ENCODE measurements around the gene HTRA3. TPM values are rescaled to one million over a fixed set of nuclear protein-coding genes. Genes with fewer than 3 reads are reported as not detected.

Gene HTRA3
- total and polyA plus RNA-seq, 2 of the 8 experiments (the other 6 are each of a cell fraction or from before 2014, with no cell fraction given), result 3.2 to 5.8 TPM

DNA sequence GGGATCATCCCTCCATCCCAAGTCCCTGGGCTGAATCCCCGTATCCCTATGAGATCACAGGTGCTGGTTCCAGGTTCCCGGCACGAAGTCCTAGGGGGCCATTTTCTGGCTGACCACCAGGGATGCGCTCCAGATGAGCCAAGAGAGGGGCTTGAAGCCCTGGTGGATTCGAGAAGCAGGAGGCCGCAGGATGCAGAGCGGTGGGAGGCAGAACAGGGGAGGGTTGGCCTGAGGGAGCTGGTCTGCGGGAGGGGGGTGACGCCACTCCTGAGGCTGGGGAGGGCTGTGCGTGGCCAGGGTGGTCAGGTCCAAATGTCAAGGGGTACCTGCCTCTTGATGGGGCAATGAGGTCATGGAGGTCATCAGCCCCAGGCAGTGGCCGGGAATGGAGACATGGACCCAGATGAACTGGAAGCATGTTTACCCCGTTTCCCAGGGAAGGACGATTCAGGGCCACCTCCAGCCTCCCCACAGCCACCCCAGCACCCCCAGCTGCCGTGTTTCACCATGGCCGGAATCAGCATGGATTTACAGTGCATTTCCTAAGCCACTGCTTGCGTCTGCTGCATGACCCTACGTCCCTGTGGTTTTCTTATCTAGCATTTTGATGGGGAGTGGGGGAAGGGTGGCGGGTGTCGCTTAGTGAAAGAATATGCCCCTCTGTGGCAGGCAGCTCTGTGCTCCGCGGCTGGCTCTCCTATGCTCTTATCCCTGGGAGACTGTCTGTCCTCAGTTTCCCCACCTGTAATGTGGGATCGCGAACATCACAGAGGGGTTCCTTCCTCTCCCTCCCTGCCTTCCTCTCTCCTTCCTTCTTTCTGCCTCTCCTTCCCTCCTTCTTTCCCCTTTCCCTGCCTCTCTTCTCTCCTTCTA lies 17.0 kb upstream of the HTRA3 start:
- WGBS, 2 experiments (ENCODE audit: extremely low coverage in 1 of 2, insufficient coverage in 1 of 2, insufficient read length in 1 of 2, insufficient replicate concordance in 2 of 2, low coverage in 1 of 2, low lambda C conversion rate in 2 of 2, missing lambda C conversion rate in 1 of 2), result 83% methylated on average over 22 of the region's 23 CpGs; no CpG with 5 or more reads in 1 of the 2 experiments

More for the DNA sequence above, 17.0 kb upstream of the HTRA3 start:
- POLR2A ChIA-PET (ENCODE audit: partially characterized antibody), result interaction anchor here (0.6 kb wide), 2 partner anchors 70 to 1656 kb away, joined by 3 to 4 read pairs; no protein-coding TSS in a partner anchor
- TF ChIP-seq MAFK (IDR thresholded peaks at IDR 0.05; ENCODE audit: low read depth, low read length) (no peak), SUZ12 (IDR thresholded peaks at IDR 0.05; ENCODE audit: low read length) (no peak), TAF1 (IDR thresholded peaks at IDR 0.05; ENCODE audit: low read depth, low read length) (no peak), FOSL1 (IDR thresholded peaks at IDR 0.05; ENCODE audit: insufficient read depth, low read depth, low read length) (no peak), PHF8 (conservative IDR thresholded peaks at IDR 0.05; ENCODE audit: low read depth, low read length) (no peak), CHD2 (IDR thresholded peaks at IDR 0.05; ENCODE audit: low read length) (no peak)
- TF ChIP-seq, protein P1, sequence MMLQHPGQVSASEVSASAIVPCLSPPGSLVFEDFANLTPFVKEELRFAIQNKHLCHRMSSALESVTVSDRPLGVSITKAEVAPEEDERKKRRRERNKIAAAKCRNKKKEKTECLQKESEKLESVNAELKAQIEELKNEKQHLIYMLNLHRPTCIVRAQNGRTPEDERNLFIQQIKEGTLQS (IDR thresholded peaks at IDR 0.05; ENCODE audit: insufficient read depth, low read depth, low read length), result no peak
- TF ChIP-seq, protein P2, sequence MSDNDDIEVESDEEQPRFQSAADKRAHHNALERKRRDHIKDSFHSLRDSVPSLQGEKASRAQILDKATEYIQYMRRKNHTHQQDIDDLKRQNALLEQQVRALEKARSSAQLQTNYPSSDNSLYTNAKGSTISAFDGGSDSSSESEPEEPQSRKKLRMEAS (IDR thresholded peaks at IDR 0.05), result no peak
- Histone ChIP-seq H3K79me1 (ENCODE audit: low read depth, low read length) (no peaks in the 10 kb centered on the region), H3K18ac (ENCODE audit: extremely low read depth, low read length) (no peak overlapping the region), H4K8ac (ENCODE audit: extremely low read depth, insufficient read depth, low read length) (no peak overlapping the region), H2AK5ac (ENCODE audit: low read depth, low read length) (no peak overlapping the region), H2BK120ac (replicated peaks; ENCODE audit: low read depth, low read length) (no peak overlapping the region), H3K23ac (ENCODE audit: insufficient read length) (no peak overlapping the region), H3K23me2 (ENCODE audit: low read depth, low read length) (no peaks in the 10 kb centered on the region; the same call in 1 of the 2 replicates), H2BK12ac (ENCODE audit: low read depth, low read length) (no peak overlapping the region; the same call in 1 of the 2 replicates), H3K9ac (replicated peaks in 1 of 4; ENCODE audit: extremely low read depth in 1 of 4, low read depth in 3 of 4, low read length in 3 of 4) (no peak overlapping the region), H3K4ac (replicated peaks; ENCODE audit: insufficient read length, low read depth, low read length) (no peak overlapping the region), H4K91ac (replicated peaks; ENCODE audit: insufficient read length, low read length) (no peak overlapping the region), H3K79me2 (ENCODE audit: control insufficient read depth in 1 of 2, insufficient read depth in 2 of 2, low read length in 2 of 2) (no peaks in the 10 kb centered on the region), H2BK5ac (ENCODE audit: low read depth, low read length) (no peak overlapping the region), H3K9me3 (ENCODE audit: insufficient read depth in 2 of 2, low read depth in 1 of 2, low read length in 1 of 2) (no peaks in the 10 kb centered on the region), H3K27ac (ENCODE audit: low read depth, low read length) (no peak overlapping the region), H2AFZ (ENCODE audit: low read length) (no peak overlapping the region), H3K14ac (ENCODE audit: insufficient read length) (no peak overlapping the region), H4K20me1 (replicated peaks in 1 of 2; ENCODE audit: control insufficient read depth in 1 of 2, insufficient read depth in 2 of 2, low read length in 2 of 2) (no peaks in the 10 kb centered on the region), H3K36me3 (ENCODE audit: control insufficient read depth in 2 of 4, insufficient read depth in 4 of 4, low read length in 3 of 4) (no peaks in the 10 kb centered on the region), H3K27me3 (replicated peaks in 1 of 4; ENCODE audit: control insufficient read depth in 3 of 4, extremely low read depth in 1 of 4, insufficient read depth in 3 of 4, low read length in 3 of 4) (no peaks in the 10 kb centered on the region), H3K56ac (replicated peaks; ENCODE audit: insufficient read length, low read depth, low read length) (no peak overlapping the region), H3K4me2 (ENCODE audit: insufficient read depth in 1 of 2, low read depth in 2 of 2, low read length in 2 of 2) (no peak overlapping the region), H4K5ac (ENCODE audit: insufficient read length, low read depth, low read length) (no peak overlapping the region), H2BK15ac (ENCODE audit: low read length) (no peak overlapping the region), H2BK20ac (ENCODE audit: low read length) (no peak overlapping the region), H3K4me3 (ENCODE audit: extremely low read depth in 1 of 4, insufficient read depth in 2 of 4, low read depth in 3 of 4, low read length in 4 of 4) (no peak overlapping the region), H3K4me1 (replicated peaks in 1 of 4; ENCODE audit: control insufficient read depth in 3 of 4, insufficient read depth in 4 of 4, low read length in 3 of 4) (no peaks in the 10 kb centered on the region)
- DNase-seq (ENCODE audit: low read depth in 1 of 2, low spot score in 2 of 2), result no peak
- no peak for FAIRE-seq
- CTCF ChIA-PET (ENCODE audit: partially characterized antibody), result interaction anchor here (0.7 to 1.2 kb wide), 6 partner anchors 34 to 167 kb away, joined by 3 to 4 read pairs (median 4); no protein-coding TSS in a partner anchor

All from H1 (cell line).